HG03457 (cell line): ENCODE data around the gene SP9.

Experiments used
- ATAC-seq: cut with Tn5 transposase; IDR thresholded peaks from one replicate; pipeline ENCODE4 v1.9.1; 2021; ENCODE audit warnings: moderate number of reproducible peaks; ENCODE audit not compliant: unreplicated experiment

Gene SP9

GRCh38 chr2:174334781-174335251 lies at the start of gene SP9:
Gene SP9, plus strand, starts transcription at chr2:174334954. Its CDS starts 139 bp downstream, at chr2:174335093.
- ATAC-seq, result no peak

DNA sequence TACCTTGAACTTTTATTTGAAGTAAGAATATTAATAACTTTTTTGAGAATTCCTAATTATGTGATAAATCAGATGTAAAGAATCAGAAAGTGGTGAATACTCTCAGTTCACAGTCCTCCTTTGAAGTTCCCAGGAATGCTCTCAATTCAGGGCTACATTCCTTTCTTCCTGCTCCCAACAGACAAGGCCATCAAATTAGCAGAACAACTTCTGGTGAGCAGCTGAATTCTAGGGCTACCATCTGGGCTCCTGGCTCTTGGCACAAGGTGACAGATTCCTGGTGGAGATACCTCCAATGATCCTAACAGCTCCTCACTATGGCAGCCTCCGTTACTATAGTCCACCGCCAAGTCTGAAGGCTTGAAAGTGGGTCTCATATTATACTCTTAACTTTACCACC lies 48.6 kb upstream of the SP9 start:
- ATAC-seq, result no peak

GRCh38 chr2:174292908-174293307 lies 41.8 kb upstream of the SP9 start:
- ATAC-seq, result no peak

DNA sequence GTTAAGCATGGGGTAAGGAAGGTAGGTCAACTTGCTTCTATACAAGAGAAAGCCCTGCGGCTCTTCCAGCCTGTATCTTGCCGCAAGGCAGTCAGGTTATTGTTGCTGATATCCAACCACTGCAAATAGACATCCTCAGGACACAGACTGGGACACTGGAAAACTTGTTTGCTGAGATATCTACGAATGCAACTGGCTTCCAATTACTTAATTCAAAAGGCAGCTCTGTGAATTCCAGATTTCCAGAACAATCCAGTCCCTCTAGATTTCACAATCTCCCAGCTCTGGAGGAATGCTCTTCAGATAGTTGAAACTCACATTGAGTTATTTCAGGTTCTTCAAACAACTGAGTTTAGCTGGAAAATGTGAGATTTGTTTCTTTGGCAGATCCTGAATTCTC lies 34.6 kb upstream of the SP9 start:
- ATAC-seq, result no peak

DNA sequence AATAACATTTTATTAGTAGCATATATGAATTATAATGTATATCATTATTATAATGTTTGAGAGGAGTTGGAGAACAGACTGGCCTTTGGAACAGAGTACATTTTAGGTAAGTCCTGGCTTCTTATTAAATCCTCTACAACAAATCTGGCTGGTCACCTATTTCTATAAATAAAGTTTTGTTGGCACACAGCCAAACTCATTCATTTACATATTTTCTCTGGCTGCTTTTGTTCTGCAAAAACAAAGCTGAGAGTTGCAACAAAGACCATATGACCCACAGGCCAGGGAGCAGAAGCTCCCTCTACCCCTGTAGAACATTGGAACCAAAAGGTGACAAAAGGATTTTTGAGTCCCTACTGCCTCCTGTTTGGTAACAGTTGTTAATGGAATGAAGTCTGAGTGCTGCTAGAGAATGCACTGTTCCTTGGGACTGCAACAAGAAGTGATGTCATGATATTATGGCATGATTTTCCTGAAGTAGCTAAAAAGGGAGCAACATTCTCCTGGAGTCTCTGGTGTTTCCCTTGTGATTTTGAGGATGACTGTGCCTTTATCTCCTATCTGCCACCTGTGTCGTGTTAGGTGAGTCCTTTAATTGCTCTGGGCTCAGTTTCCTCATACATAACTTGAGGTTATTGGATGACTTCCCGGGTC lies 22.0 kb upstream of the SP9 start:
- no peak for ATAC-seq

DNA sequence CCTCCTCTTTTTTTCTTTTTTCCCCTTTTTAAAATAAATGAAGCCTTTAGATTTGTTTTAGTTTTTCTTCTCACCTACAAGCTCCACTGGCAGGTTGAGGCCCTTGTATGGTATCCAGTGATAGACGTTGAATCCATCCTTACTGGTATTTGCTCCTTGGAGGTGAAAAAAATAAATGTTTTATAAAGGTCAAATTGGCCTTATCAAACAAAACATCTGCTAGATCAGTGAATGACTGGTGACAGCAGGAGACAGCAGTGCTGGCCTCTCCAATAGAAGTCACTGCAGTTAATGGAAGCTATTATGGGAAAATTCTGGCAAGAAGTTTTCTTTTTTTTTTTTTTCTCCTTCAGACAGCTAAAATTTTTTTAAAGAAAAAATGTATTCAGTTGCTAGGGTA lies 12.6 kb upstream of the SP9 start:
- no peak for ATAC-seq

- ATAC-seq, result no peak
Observed at GRCh38 chr2:174322746-174323145, 12.0 kb upstream of the SP9 start.

- ATAC-seq, result no peak
Observed at GRCh38 chr2:174324530-174324929, 10.2 kb upstream of the SP9 start.

DNA sequence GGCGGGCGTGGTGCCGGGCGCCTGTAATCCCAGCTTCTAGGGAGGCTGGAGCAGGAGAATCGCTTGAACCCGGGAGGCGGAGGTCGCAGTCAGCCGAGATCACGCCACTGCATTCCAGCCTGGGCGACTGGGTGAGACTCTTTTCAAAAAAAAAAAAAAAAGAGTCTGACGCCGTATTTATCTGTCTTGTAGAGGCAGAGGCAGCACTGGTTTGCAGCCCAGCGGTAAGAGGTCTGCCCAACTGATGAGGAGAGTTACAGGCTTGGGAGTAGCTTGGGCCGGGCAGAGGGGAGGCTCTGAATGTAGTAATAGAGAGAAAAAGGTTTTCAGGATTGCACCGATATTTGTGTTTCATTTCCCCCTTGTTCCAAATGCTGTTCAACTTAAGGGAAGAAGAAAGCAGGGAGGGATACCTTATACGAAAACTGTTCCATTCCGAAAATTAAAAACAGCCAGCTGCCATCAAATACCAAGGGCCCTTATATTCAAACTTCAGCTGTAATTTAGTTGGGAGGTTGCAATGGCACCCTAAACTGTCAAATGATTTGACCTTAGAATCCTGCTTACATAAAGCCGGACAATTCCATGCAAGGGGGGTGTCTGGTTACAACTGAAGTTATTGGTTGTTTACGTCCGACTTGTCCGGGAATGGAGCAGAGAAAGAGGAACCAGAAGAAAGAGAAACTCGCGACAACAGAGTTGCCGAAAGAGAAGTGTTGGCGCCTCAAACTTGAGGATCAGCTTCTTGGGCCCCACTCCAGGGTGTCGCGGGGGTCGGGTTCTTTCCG lies 9.2 kb upstream of the SP9 start:
- no peak for ATAC-seq

GRCh38 chr2:174326161-174327020 lies 8.4 kb upstream of the SP9 start:
- no peak for ATAC-seq

GRCh38 chr2:174327021-174327840 lies 7.5 kb upstream of the SP9 start:
- no peak for ATAC-seq

DNA sequence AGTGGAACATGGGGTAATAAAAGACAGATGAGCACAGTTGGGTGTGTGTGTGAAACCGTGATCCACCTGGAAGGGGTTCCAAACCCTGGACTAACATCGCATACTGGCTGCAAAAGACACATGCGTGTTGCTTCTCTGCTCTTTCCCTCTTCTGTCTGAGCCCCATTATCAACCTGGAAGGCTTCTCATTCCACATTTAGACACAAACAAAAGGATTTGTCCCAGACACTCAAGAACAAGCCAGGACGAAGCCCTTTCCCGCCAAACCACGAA lies 7.0 kb upstream of the SP9 start:
- no peak for ATAC-seq

DNA sequence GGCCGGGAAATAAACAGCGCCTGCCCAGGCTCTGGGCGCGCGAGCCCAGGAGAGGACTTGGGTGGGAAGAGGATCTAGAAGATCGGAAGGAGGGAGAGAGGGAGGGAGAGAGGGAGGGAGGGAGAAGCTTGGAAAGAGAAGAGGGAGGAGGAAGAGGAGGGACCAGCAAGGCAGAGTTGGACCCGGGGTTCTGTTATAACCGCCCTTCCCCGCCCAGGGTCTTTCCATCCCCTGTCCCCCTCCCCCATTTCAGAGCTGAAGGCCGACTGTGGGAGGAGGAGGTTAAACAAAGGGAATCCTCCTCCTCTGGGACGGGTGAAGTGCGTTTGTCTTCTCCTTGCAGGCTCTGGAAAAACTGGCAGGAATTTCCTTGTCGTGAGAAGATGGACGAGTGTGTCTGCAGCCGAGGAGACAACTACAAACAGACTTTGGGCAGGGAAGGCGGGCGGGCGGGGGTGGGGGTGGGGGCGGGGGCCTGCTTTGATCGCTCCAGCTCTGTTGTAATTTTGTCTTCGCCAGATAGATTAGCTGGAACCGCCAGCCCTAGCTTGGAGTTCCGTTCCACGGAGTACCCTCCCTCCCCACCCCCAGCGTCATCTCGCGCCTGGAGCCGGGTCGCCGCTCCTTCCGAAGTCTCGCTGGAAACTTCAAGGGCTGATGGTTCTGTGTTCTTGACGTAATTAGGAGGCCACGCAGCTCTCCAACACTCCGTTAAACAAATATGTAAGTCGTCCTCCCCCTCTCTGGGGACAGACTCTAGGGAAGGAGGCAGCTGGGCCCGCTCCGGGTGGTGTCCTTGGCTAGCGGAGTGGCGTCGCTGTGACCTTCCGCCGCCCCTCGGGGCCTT lies 6.4 kb upstream of the SP9 start:
- no peak for ATAC-seq

GRCh38 chr2:174328961-174329715 lies 5.6 kb upstream of the SP9 start:
- no peak for ATAC-seq

GRCh38 chr2:174330945-174331594 lies 3.7 kb upstream of the SP9 start:
- no peak for ATAC-seq

DNA sequence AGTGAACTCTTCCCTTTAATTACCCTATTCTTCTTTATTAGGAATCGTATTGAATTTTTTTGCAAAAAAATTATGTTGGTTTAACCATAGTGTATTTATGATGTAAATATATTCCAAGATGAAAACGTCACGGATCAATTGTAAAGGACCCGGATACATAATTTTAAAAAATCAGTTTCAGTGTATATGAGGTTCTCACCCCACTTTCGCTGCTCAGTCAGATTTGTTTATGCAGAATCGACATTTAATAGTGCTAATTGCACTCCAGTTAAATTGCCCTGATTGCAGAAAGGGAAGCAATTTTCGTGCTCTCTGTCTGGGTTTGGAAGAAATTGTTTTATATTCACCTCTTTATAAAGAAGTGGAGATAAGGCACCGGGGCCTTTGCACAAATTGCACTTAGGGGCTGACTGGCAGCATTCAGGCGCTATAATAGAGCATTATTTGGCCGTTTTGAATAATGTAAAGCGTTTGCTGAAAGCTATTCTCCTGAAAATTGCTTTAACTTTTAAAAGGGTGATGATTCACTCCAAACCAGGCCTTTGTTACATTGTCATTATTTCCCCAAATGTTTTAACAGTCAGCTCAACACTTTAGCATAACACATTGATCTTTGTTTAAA lies 3.0 kb upstream of the SP9 start:
- ATAC-seq, result no peak

- no peak for ATAC-seq
Observed at GRCh38 chr2:174332217-174332963, 2.4 kb upstream of the SP9 start.

GRCh38 chr2:174333017-174333371 lies 1.8 kb upstream of the SP9 start:
- no peak for ATAC-seq
